ENCODE measurements around the gene OR2T5.
"Not testable (repeated sequence)": the region's sequence is repeated elsewhere in the genome, so short reads cannot be mapped to it uniquely, and the experiment has no call there.

OR2T5 gene

DNA sequence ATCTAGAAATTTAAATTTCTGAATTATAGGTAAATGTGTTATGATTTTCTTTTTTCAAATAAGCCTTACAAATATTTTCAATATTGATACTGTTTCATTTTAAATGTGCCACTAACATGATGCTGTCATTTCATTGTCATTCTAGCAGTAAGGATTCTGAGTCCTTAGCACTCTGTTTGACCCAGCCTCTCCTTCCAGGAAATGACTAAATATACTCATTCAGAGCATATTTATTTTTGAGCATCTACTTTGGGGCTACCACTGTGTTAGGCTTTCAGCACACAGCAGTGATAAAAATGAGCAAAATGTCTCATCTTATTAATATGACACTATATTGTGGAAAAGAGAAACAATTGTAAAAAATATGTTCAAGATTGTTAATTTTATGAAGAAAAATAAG is 21.8 kb downstream of the OR2T5 start:
- DNase-seq, result not testable (repeated sequence)

DNA sequence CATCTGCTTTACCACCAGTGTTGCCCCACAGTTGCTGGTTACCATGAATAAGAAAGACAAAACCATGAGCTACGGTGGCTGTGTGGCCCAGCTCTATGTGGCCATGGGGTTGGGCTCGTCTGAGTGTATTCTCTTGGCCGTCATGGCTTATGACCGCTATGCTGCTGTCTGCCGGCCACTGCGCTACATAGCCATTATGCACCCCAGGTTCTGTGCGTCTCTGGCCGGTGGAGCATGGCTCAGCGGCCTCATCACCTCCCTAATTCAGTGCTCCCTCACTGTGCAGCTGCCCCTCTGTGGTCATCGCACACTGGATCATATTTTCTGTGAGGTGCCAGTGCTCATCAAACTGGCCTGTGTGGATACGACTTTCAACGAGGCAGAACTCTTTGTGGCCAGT is 33.5 kb downstream of the OR2T5 start:
- no peak for DNase-seq

DNA sequence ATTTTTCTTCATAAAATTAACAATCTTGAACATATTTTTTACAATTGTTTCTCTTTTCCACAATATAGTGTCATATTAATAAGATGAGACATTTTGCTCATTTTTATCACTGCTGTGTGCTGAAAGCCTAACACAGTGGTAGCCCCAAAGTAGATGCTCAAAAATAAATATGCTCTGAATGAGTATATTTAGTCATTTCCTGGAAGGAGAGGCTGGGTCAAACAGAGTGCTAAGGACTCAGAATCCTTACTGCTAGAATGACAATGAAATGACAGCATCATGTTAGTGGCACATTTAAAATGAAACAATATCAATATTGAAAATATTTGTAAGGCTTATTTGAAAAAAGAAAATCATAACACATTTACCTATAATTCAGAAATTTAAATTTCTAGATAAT is 49.1 kb downstream of the OR2T5 start:
- DNase-seq, result not testable (repeated sequence)
